HEK293T (cell line): ENCODE data around the gene ZNF334.

Source experiments
- ARNT ChIP-seq: fragments of 450-650 bp; IDR thresholded peaks from 2 replicates; pipeline ENCODE4 v1.6.1; 2017; ENCODE audit warnings: mild to moderate bottlenecking
- BHLHE40 ChIP-seq: fragments of 450-650 bp; IDR thresholded peaks from 2 replicates; pipeline ENCODE4 v1.6.1; 2016; ENCODE audit warnings: mild to moderate bottlenecking, moderate library complexity, borderline replicate concordance
- FOXM1 ChIP-seq: fragments of 450-650 bp; IDR thresholded peaks from 2 replicates; pipeline ENCODE4 v1.6.1; 2017; ENCODE audit warnings: mild to moderate bottlenecking, borderline replicate concordance
- L3MBTL2 ChIP-seq: fragments of 450-650 bp; conservative IDR thresholded peaks from 2 replicates; pipeline ENCODE4 v1.6.1; 2016; ENCODE audit warnings: mild to moderate bottlenecking
- SP1 ChIP-seq: fragments of 450-650 bp; IDR thresholded peaks from 2 replicates; pipeline ENCODE4 v1.6.1; 2017
- SUZ12 ChIP-seq: fragments of 450-650 bp; IDR thresholded peaks from 2 replicates; pipeline ENCODE4 v1.6.1; 2016; ENCODE audit warnings: mild to moderate bottlenecking
- ZNF384 ChIP-seq: fragments of 450-650 bp; IDR thresholded peaks from 2 replicates; pipeline ENCODE4 v1.6.1; 2016

GRCh38 chr20:46485431-46485830 is 27.9 kb downstream of the ZNF334 start:
- TF ChIP-seq ZNF384 (no peak), SP1 (no peak), FOXM1 (no peak), SUZ12 (no peak), BHLHE40 (no peak), ARNT (no peak), L3MBTL2 (no peak)
